HepG2 (cell line): ENCODE results near the gene ZBTB7A. TPM values are rescaled to one million over a fixed set of nuclear protein-coding genes. Genes with fewer than 3 reads are reported as not detected.
A peak's percentile ranks its signal among the peaks of the same experiment; 100 is the strongest.

Experiments used
- ATAC-seq: fragments of 200-7000 bp; cut with Tn5 transposase; 3 replicates; pipeline ENCODE4 v1.9.1; 2020; ENCODE audit warnings: mild to moderate bottlenecking, moderate library complexity
- BruUV-seq: library from RNA; stranded (reverse); fragments of 400-500 nt; replicated peaks from 2 replicates; lab custom pipeline; 2021; lab: Mats Ljungman, UMichigan
- CTCF ChIA-PET: fragments of 300-600 bp; formaldehyde crosslinking; extraction: SDS; loops from one replicate; lab custom pipeline; 2021; ENCODE audit warnings: low total read pairs, inconsistent platforms, low intra/inter-chr PET ratio; lab: Yijun Ruan, JAX
- POLR2A ChIA-PET: fragments of 350-600 bp; sonication (Branson Sonifier 250); formaldehyde crosslinking; loops from one replicate; lab custom pipeline; 2020; ENCODE audit warnings: antibody characterized with exemption, inconsistent platforms; lab: Yijun Ruan, JAX
- DNase-seq: peaks from one replicate; pipeline ENCODE4 v3.0.0-alpha.2; 2015; ENCODE audit warnings: low spot score
- FAIRE-seq: peaks from 3 replicates; lab custom pipeline; 2011; peaks lifted over from hg19 to GRCh38; lab: Jason Lieb, UNC
- H2AFZ ChIP-seq: one replicate; pipeline ENCODE4 v1.6.1; 2011; ENCODE audit warnings: low read length, inconsistent platforms
- H3K27ac ChIP-seq: fragments of 300-600 bp; 3 replicates; pipeline ENCODE4 v1.8.0; 2011; ENCODE audit warnings: mixed run types, mild to moderate bottlenecking, mixed read lengths, low read length, inconsistent platforms; ENCODE audit not compliant: insufficient read depth; ENCODE audit errors: extremely low read length
- H3K27me3 ChIP-seq, 2 experiments: fragments of 200-600 bp in 1 of 2; 2 replicates in 1 of 2; 3 replicates in 1 of 2; pipeline versions ENCODE4 v1.6.0 to v1.8.0; 2011; ENCODE audit warnings: low read length in 2 of 2, mild to moderate bottlenecking in 2 of 2, moderate library complexity in 2 of 2, inconsistent platforms in 1 of 2; ENCODE audit not compliant: insufficient read depth in 2 of 2, control insufficient read depth in 1 of 2
- H3K36me3 ChIP-seq, 2 experiments: fragments of 200-600 bp in 1 of 2; replicated peaks in 1 of 2; 2 replicates in 1 of 2; 3 replicates in 1 of 2; pipeline versions ENCODE4 v1.5.1 to v1.8.0; 2011; ENCODE audit warnings: low read length in 2 of 2, inconsistent platforms in 1 of 2; ENCODE audit not compliant: insufficient read depth in 2 of 2, control insufficient read depth in 1 of 2
- H3K4me1 ChIP-seq: 2 replicates; pipeline ENCODE4 v1.5.1; 2012; ENCODE audit warnings: low read length, inconsistent platforms; ENCODE audit not compliant: insufficient read depth
- H3K4me2 ChIP-seq: 2 replicates; pipeline ENCODE4 v1.6.0; 2011; ENCODE audit warnings: low read depth, low read length, inconsistent platforms
- H3K4me3 ChIP-seq, 3 experiments: fragments of 200-600 bp in 1 of 3; sonication (generic), shearing (Covaris generic) in 1 of 3; replicated peaks in 1 of 3; 2 replicates each; pipeline ENCODE4 v1.5.1; 2011 to 2016; ENCODE audit warnings: low read length in 3 of 3, inconsistent platforms in 2 of 3, low read depth in 2 of 3, mild to moderate bottlenecking in 2 of 3, control low read depth in 1 of 3, mixed read lengths in 1 of 3; ENCODE audit not compliant: insufficient read depth in 1 of 3
- H3K79me2 ChIP-seq: one replicate; pipeline ENCODE4 v1.6.1; 2011; ENCODE audit warnings: low read length, inconsistent platforms; ENCODE audit not compliant: insufficient read depth
- H3K9ac ChIP-seq: 2 replicates; pipeline ENCODE4 v1.6.0; 2011; ENCODE audit warnings: mild to moderate bottlenecking, low read depth, low read length, inconsistent platforms; ENCODE audit not compliant: insufficient read depth
- H3K9me3 ChIP-seq: 2 replicates; pipeline ENCODE4 v1.5.1; 2012; ENCODE audit warnings: mild to moderate bottlenecking, low read length
- H4K20me1 ChIP-seq: 2 replicates; pipeline ENCODE4 v1.6.0; 2011; ENCODE audit warnings: inconsistent platforms, mild to moderate bottlenecking, low read length, moderate library complexity; ENCODE audit not compliant: insufficient read depth
- HNRNPLL ChIP-seq: fragments of 200-400 bp; formaldehyde crosslinking; IDR thresholded peaks from 2 replicates; pipeline ENCODE4 v1.6.1; 2017; ENCODE audit warnings: mild to moderate bottlenecking, low read depth, low read length; ENCODE audit not compliant: poor library complexity, severe bottlenecking
- KAT8 ChIP-seq: IDR thresholded peaks from 2 replicates; pipeline ENCODE4 v1.6.1; 2016; ENCODE audit warnings: missing genetic modification reagents, missing compliant biosample characterization
- KMT2B ChIP-seq: IDR thresholded peaks from 2 replicates; pipeline ENCODE4 v1.6.1; 2016; ENCODE audit warnings: missing genetic modification reagents, missing compliant biosample characterization
- RFX1 ChIP-seq: fragments of 450-650 bp; IDR thresholded peaks from 2 replicates; pipeline ENCODE4 v1.6.1; 2017
- SAP130 ChIP-seq: IDR thresholded peaks from 2 replicates; pipeline ENCODE4 v1.6.1; 2016; ENCODE audit warnings: low read depth
- TAF1 ChIP-seq: sonication (generic); formaldehyde crosslinking; IDR thresholded peaks from 2 replicates; pipeline ENCODE4 v1.4.0; 2020; ENCODE audit warnings: missing genetic modification reagents
- UBTF ChIP-seq: sonication (generic); formaldehyde crosslinking; IDR thresholded peaks from 2 replicates; pipeline ENCODE4 v1.4.0; 2020; ENCODE audit warnings: mild to moderate bottlenecking, missing genetic modification reagents
- WGBS: methylation state at CpG from one replicate; pipeline ENCODE4 v1.1.6; 2017; ENCODE audit warnings: low lambda C conversion rate; 5-methylcytosine and 5-hydroxymethylcytosine counted together
- in situ Hi-C: cut with HindIII; loops from 2 replicates; pipeline ENCODE4 v1.10.0; 2017; ENCODE audit warnings: low pct_unique_long_range_greater_than_20kb; ENCODE audit not compliant: extremely low pct_ligation_motif_present
- intact Hi-C: fragments of 100-400 bp; cut with micrococcal nuclease; formaldehyde crosslinking; loops from one replicate; pipeline ENCODE4 v1.10.0; 2022; ENCODE audit not compliant: unreplicated experiment
- polyA plus RNA-seq, 8 experiments: library from polyadenylated mRNA; depleted of rRNA in 3 of 8; stranded (reverse) in 7 of 8; unstranded in 1 of 8; fragments of >200 nt; fragmentation: Illumina TruSeq in 4 of 8; extraction: Trizol in 4 of 8; gene quantifications; 2 replicates each; pipeline versions ENCODE4 v1.2.1 to v1.2.3, GENCODE V29; 2011 to 2016; ENCODE audit warnings: low read depth in 4 of 8, missing spikeins in 1 of 8, mixed read lengths in 1 of 8; ENCODE audit not compliant: insufficient read depth in 1 of 8
- total RNA-seq, 5 experiments: library from RNA; depleted of rRNA; stranded (reverse); fragments of >200 nt; fragmentation: Illumina TruSeq; extraction: Trizol; gene quantifications; 2 replicates each; pipeline ENCODE4 v1.2.3, GENCODE V29; 2016; ENCODE audit warnings: low read depth in 1 of 5
- TF ChIP-seq, protein P1 (sequence below): sonication (generic); formaldehyde crosslinking; IDR thresholded peaks from 2 replicates; pipeline ENCODE4 v1.5.1; 2020; ENCODE audit warnings: missing genetic modification reagents, mild to moderate bottlenecking, borderline replicate concordance
- TF ChIP-seq, protein P2 (sequence below): sonication (generic); formaldehyde crosslinking; IDR thresholded peaks from one replicate; pipeline ENCODE4 v1.5.1; 2020; ENCODE audit warnings: mild to moderate bottlenecking, missing genetic modification reagents; ENCODE audit errors: not compliant biosample characterization

ZBTB7A gene
- total and polyA plus RNA-seq, 2 of the 13 experiments (the other 11 are each of a cell fraction or from before 2014, with no cell fraction given), result 3.6 to 4.0 TPM

- Histone ChIP-seq H4K20me1 (peaks cover 19% of the 10 kb centered on the region), H3K4me3 (peak overlapping the region; percentile 81 to 94 (median 89)), H3K79me2 (peaks cover 23% of the 10 kb centered on the region), H3K4me1 (peaks cover 31% of the 10 kb centered on the region), H3K9ac (peak overlapping the region; percentile 85; the same call in 1 of the 2 replicates), H3K36me3 (peaks cover 3 to 9% of the 10 kb centered on the region in 2 experiments; a peak in 4 of 5 replicates), H2AFZ (no peak overlapping the region), H3K9me3 (no peaks in the 10 kb centered on the region), H3K27me3 (no peaks in the 10 kb centered on the region), H3K27ac (peak overlapping the region; percentile 85), H3K4me2 (peak overlapping the region; percentile 97)
- DNase-seq, result no peak
- in situ Hi-C loops (no loop called here), intact Hi-C loops (loop anchor here (5.0 kb wide), 1 partner anchor 585 kb away; no protein-coding TSS in a partner anchor)
- BruUV-seq, result no TSS peak
- FAIRE-seq, result no peak
- ChIA-PET CTCF (no interaction called here), POLR2A (interaction anchor here (1.9 to 2.1 kb wide), 2 partner anchors 10 to 16 kb away, joined by 16 to 19 read pairs; no protein-coding TSS in a partner anchor)
- no peak; the same call in 2 of the 3 replicates for ATAC-seq
- 2% methylated on average over 18 of the region's 58 CpGs for WGBS
- no peak for TF ChIP-seq TAF1 (CRISPR knock-in tag)
- TF ChIP-seq KAT8 (CRISPR knock-in tag), result peak; percentile 14; the same call in 1 of the 2 replicates
- no peak for TF ChIP-seq KMT2B
- peak; percentile 43 for TF ChIP-seq HNRNPLL
- TF ChIP-seq UBTF, result peak; percentile 34; the same call in 1 of the 2 replicates
- TF ChIP-seq SAP130 (CRISPR knock-in tag), result 0 out of 2 replicates have a peak, but pooled peaks have one; percentile 10
- no peak for TF ChIP-seq RFX1
- TF ChIP-seq, protein P1, sequence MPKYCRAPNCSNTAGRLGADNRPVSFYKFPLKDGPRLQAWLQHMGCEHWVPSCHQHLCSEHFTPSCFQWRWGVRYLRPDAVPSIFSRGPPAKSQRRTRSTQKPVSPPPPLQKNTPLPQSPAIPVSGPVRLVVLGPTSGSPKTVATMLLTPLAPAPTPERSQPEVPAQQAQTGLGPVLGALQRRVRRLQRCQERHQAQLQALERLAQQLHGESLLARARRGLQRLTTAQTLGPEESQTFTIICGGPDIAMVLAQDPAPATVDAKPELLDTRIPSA (CRISPR knock-in tag), result no peak
- TF ChIP-seq, protein P2, sequence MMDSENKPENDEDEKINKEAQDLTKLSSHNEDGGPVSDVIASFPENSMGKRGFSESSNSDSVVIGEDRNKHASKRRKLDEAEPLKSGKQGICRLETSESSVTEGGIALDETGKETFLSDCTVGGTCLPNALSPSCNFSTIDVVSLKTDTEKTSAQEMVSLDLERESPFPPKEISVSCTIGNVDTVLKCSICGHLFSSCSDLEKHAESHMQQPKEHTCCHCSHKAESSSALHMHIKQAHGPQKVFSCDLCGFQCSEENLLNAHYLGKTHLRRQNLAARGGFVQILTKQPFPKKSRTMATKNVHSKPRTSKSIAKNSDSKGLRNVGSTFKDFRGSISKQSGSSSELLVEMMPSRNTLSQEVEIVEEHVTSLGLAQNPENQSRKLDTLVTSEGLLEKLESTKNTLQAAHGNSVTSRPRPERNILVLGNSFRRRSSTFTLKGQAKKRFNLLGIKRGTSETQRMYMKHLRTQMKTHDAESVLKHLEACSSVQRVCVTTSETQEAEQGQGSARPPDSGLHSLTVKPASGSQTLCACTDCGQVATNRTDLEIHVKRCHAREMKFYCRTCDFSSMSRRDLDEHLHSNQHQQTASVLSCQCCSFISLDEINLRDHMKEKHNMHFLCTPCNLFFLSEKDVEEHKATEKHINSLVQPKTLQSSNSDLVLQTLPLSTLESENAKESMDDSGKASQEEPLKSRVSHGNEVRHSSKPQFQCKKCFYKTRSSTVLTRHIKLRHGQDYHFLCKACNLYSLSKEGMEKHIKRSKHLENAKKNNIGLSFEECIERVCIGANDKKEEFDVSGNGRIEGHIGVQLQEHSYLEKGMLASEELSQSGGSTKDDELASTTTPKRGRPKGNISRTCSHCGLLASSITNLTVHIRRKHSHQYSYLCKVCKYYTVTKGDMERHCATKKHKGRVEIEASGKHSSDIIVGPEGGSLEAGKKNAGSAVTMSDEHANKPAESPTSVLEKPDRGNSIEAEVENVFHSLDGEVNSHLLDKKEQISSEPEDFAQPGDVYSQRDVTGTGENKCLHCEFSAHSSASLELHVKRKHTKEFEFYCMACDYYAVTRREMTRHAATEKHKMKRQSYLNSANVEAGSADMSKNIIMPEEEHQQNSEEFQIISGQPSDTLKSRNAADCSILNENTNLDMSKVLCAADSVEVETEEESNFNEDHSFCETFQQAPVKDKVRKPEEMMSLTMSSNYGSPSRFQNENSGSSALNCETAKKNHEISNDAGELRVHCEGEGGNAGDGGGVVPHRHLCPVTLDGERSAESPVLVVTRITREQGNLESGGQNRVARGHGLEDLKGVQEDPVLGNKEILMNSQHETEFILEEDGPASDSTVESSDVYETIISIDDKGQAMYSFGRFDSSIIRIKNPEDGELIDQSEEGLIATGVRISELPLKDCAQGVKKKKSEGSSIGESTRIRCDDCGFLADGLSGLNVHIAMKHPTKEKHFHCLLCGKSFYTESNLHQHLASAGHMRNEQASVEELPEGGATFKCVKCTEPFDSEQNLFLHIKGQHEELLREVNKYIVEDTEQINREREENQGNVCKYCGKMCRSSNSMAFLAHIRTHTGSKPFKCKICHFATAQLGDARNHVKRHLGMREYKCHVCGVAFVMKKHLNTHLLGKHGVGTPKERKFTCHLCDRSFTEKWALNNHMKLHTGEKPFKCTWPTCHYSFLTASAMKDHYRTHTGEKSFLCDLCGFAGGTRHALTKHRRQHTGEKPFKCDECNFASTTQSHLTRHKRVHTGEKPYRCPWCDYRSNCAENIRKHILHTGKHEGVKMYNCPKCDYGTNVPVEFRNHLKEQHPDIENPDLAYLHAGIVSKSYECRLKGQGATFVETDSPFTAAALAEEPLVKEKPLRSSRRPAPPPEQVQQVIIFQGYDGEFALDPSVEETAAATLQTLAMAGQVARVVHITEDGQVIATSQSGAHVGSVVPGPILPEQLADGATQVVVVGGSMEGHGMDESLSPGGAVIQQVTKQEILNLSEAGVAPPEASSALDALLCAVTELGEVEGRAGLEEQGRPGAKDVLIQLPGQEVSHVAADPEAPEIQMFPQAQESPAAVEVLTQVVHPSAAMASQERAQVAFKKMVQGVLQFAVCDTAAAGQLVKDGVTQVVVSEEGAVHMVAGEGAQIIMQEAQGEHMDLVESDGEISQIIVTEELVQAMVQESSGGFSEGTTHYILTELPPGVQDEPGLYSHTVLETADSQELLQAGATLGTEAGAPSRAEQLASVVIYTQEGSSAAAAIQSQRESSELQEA (CRISPR knock-in tag), result no peak
These were observed 822 bp upstream of the ZBTB7A start for GRCh38 chr19:4067396-4068046.
